Vagina (tissue), 2 donors: Measurements from ENCODE around the gene USP34.

Source experiments
- CTCF ChIP-seq, 3 experiments: fragments of 450-650 bp in 2 of 3; fragments of 200-600 bp in 1 of 3; sonication (generic) in 1 of 3; IDR thresholded peaks; one replicate each; pipeline ENCODE4 v1.5.1; 2017 to 2019; ENCODE audit warnings: antibody characterized with exemption in 3 of 3, mild to moderate bottlenecking in 2 of 3, moderate library complexity in 2 of 3
- POLR2A ChIP-seq, 2 donors: fragments of 450-650 bp; IDR thresholded peaks; one replicate each; pipeline ENCODE4 v1.6.1; 2017; ENCODE audit warnings: antibody characterized with exemption in 2 of 2, mild to moderate bottlenecking in 2 of 2, moderate library complexity in 2 of 2

- TF ChIP-seq CTCF (IDR thresholded peaks at IDR 0.05) (no peak), POLR2A (IDR thresholded peaks at IDR 0.05) (no peak)
These were observed 45.2 kb downstream of the USP34 start for GRCh38 chr2:61425605-61426155.
